Measurements from ENCODE around the gene DGCR2.

DNA sequence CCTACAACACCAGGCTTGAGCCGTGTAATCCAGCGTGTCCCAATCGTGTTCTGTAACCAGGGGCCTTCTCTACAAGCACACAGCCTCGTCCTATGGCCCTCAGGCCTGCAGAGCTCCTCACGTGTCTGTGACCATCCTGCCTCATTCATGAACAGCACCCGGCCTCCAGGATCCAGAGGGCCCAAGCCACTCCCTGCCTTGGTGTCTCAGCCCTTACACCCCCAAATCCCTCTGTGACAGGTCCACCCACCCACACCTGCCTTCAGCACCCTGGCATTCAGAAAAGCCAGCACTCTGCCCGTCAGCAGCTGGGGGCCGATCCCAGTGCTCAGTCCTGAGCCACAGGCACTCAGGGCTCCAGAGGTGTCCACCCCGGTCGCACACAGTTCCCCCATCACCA is 14.7 kb upstream of the DGCR2 start:
- TF ChIP-seq SUZ12 (IDR thresholded peaks at IDR 0.05; ENCODE audit: extremely low read depth, insufficient read depth, insufficient read length) (no peak), ZNF274 (IDR thresholded peaks at IDR 0.05; ENCODE audit: low read depth, low read length) (no peak), YY1 (IDR thresholded peaks at IDR 0.05; ENCODE audit: insufficient read depth, insufficient read length) (no peak)
